GM12801 (cell line): ENCODE measurements around the gene ATL1.

Source experiments
- CTCF ChIP-seq: IDR thresholded peaks from one replicate; pipeline ENCODE4 v1.5.1; 2011; ENCODE audit warnings: control low read depth; ENCODE audit not compliant: insufficient read length; ENCODE audit errors: extremely low read depth

The ATL1 gene

GRCh38 chr14:50606468-50606867, 46.5 kb downstream of the ATL1 start:
- no peak for TF ChIP-seq CTCF

- TF ChIP-seq CTCF, result no peak
Measured at GRCh38 chr14:50607181-50607580, 47.2 kb downstream of the ATL1 start.

DNA sequence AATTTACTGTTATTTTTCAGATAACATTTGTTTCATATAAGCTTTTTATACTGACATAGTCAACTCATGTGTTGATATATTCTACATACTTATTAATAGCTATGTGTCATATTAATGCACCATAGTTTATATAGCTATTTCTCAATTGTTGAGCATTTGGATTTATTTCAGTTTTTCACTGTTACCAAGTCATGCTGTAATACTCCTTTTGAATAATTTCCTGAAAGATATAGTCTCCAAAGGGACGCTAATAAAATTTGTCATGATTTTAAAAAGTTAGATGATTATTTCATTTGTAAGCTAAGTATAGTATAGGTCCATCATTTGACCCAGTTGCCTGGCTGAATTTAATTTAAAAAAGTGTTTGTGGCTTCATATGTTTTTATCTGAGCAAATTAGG, 47.8 kb downstream of the ATL1 start:
- no peak for TF ChIP-seq CTCF

- TF ChIP-seq CTCF, result no peak
Measured at GRCh38 chr14:50608302-50608851, 48.4 kb downstream of the ATL1 start.

DNA sequence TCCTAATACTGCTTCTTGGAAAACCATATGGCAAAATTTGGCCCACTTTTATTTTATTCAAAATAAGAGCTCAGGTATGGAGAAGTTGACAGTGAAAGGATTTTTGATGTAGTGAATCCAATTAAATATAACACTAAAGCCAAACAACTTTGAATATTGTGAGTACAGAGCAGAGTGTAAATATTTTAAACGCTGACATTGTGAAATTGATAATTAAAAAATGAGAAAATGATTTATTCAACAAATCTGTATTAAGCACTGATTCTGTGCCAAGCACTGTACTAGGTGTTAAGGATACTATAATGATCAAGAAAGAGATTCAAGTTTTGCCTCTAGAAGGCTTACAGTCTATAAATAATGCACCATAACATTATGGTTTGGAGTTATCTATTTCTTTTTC, 50.5 kb downstream of the ATL1 start:
- TF ChIP-seq CTCF, result no peak

DNA sequence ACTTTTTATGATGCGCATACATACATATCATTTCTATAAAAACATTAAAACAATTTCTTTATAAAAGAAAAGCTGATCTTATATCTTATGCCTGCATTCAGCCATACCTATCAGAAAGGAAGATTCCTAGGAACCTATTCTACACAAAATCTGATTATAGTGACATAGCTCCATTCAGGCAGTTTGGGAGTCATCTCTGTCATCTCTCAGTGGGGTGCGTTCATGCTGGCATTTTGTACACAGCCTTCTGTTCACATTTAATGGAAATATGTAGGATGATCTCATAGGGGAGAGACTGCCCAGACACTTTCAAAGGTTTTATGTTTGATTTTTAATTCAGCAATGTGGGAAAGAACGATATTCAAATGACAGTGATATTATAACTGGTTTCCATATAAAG, 52.9 kb downstream of the ATL1 start:
- no peak for TF ChIP-seq CTCF

- TF ChIP-seq CTCF, result no peak
Measured at GRCh38 chr14:50615056-50615455, 55.1 kb downstream of the ATL1 start.

GRCh38 chr14:50615552-50615951, 55.6 kb downstream of the ATL1 start:
- TF ChIP-seq CTCF, result no peak
